Measurements from ENCODE around the gene NELL1. TPM values are rescaled to one million over a fixed set of nuclear protein-coding genes. Genes with fewer than 3 reads are reported as not detected.

The NELL1 gene
- total and polyA plus RNA-seq, 4 donors: 0.05 to 0.31 (median 0.12) TPM; not detected in 1

DNA sequence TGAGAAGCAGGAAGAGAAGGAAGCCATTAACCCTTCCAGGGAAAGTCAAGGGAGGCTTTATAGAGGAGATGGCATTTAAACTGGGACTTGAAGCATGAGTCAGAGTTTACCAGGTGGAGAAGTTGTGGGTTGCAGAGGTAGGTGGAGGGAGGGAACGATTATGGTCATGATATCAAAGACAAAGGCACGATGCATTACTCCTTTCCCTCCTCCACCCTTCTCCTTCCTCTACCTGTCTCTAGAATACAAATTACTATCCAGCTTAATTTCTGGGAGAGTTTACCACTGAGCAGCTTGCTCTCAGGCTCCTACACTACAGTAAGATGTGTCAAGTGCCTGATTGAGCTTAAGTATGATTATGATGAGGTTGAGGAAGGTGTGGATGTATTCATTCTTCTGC lies 151.7 kb downstream of the NELL1 start:
- WGBS, 2 donors: 80 to 84% methylated on average over 2 of the region's 2 CpGs
- ATAC-seq (ENCODE audit: insufficient read depth, low FRiP score) (no peak), DNase-seq (no peak)
- no peak overlapping the region for H3K27ac ChIP-seq (ENCODE audit: low read depth in 1 of 2, low read length in 1 of 2)
- no peak overlapping the region for H3K9ac ChIP-seq (ENCODE audit: insufficient read depth in 1 of 2, low read length in 2 of 2)
- H3K27me3 ChIP-seq (ENCODE audit: control insufficient read depth in 3 of 3, insufficient read depth in 3 of 3, low read length in 2 of 3): no peaks in the 10 kb centered on the region
- no peaks in the 10 kb centered on the region for H3K4me1 ChIP-seq (ENCODE audit: control insufficient read depth in 5 of 5, insufficient read depth in 5 of 5, low read length in 5 of 5)
- TF ChIP-seq, protein P1, sequence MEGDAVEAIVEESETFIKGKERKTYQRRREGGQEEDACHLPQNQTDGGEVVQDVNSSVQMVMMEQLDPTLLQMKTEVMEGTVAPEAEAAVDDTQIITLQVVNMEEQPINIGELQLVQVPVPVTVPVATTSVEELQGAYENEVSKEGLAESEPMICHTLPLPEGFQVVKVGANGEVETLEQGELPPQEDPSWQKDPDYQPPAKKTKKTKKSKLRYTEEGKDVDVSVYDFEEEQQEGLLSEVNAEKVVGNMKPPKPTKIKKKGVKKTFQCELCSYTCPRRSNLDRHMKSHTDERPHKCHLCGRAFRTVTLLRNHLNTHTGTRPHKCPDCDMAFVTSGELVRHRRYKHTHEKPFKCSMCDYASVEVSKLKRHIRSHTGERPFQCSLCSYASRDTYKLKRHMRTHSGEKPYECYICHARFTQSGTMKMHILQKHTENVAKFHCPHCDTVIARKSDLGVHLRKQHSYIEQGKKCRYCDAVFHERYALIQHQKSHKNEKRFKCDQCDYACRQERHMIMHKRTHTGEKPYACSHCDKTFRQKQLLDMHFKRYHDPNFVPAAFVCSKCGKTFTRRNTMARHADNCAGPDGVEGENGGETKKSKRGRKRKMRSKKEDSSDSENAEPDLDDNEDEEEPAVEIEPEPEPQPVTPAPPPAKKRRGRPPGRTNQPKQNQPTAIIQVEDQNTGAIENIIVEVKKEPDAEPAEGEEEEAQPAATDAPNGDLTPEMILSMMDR (IDR thresholded peaks at IDR 0.05; ENCODE audit: control extremely low read depth, extremely low read depth): no peak
- H3K4me3 ChIP-seq: no peak overlapping the region
- no peaks in the 10 kb centered on the region for H3K36me3 ChIP-seq (ENCODE audit: control insufficient read depth in 4 of 4, insufficient read depth in 4 of 4, low read length in 4 of 4)
- peaks cover 0 to 2% (median 0%) of the 10 kb centered on the region in 4 donors for H3K9me3 ChIP-seq (ENCODE audit: control insufficient read depth in 4 of 4, insufficient read depth in 3 of 4, low read length in 3 of 4)

DNA sequence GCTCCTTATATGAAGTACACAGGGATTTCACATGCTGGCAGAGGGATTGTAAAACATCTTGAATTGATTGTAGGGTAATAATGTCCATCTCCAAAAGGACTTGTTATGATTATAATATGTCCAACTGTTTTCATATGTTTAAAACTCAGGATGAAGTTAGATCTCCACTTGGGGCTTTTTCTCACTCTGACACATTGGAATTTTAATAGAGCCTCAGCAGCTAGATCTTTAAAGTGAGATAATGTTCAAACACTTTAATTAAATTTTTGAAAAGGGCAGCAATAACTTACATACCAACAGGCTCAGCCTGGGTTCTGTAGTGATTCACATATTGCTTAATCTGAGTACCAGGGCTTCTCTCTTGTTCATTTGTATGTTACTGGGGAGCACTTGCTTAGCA lies 152.1 kb downstream of the NELL1 start:
- ATAC-seq (ENCODE audit: insufficient read depth, low FRiP score): no peak
- no peaks in the 10 kb centered on the region for H3K4me1 ChIP-seq (ENCODE audit: control insufficient read depth in 5 of 5, insufficient read depth in 5 of 5, low read length in 5 of 5)

DNA sequence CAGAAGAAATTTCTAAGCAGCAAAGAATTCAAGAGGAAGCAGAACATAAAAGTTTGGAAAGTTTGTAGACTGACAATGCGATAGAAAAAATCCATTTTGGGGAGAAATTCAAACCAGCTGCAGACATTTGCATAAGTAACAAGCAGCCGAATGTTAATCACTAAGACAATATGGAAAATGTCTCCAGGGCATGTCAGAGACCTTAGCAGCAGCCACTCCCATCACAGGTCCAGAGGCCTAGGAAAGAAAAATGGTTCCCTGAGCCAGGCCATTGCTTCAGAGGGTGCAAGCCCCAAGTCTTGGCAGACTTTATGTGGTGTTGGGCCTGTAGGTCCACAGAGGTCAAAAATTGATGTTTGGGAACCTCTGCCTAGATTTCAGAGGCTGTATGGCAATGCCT lies 155.4 kb downstream of the NELL1 start:
- H3K4me3 ChIP-seq: no peak overlapping the region
- no peak for DNase-seq
- ATAC-seq (ENCODE audit: insufficient read depth, low FRiP score): no peak
- WGBS, 2 donors: 43 to 78% methylated on average over 2 of the region's 2 CpGs
- no peaks in the 10 kb centered on the region for H3K36me3 ChIP-seq (ENCODE audit: control insufficient read depth in 4 of 4, insufficient read depth in 4 of 4, low read length in 4 of 4)
- H3K27ac ChIP-seq (ENCODE audit: low read depth in 1 of 2, low read length in 1 of 2): no peak overlapping the region
- no peaks in the 10 kb centered on the region for H3K4me1 ChIP-seq (ENCODE audit: control insufficient read depth in 5 of 5, insufficient read depth in 5 of 5, low read length in 5 of 5)
- H3K27me3 ChIP-seq (ENCODE audit: control insufficient read depth in 3 of 3, insufficient read depth in 3 of 3, low read length in 2 of 3): no peaks in the 10 kb centered on the region
- H3K9ac ChIP-seq (ENCODE audit: insufficient read depth in 1 of 2, low read length in 2 of 2): no peak overlapping the region
- TF ChIP-seq, protein P1 (IDR thresholded peaks at IDR 0.05; ENCODE audit: control extremely low read depth, extremely low read depth): no peak
- peaks cover 0 to 2% (median 0%) of the 10 kb centered on the region in 4 donors for H3K9me3 ChIP-seq (ENCODE audit: control insufficient read depth in 4 of 4, insufficient read depth in 3 of 4, low read length in 3 of 4)

More for the DNA sequence above, 152.1 kb downstream of the NELL1 start:
- Histone ChIP-seq H3K27ac (ENCODE audit: low read depth in 1 of 2, low read length in 1 of 2) (no peak overlapping the region), H3K36me3 (ENCODE audit: control insufficient read depth in 4 of 4, insufficient read depth in 4 of 4, low read length in 4 of 4) (no peaks in the 10 kb centered on the region), H3K27me3 (ENCODE audit: control insufficient read depth in 3 of 3, insufficient read depth in 3 of 3, low read length in 2 of 3) (no peaks in the 10 kb centered on the region), H3K9ac (ENCODE audit: insufficient read depth in 1 of 2, low read length in 2 of 2) (no peak overlapping the region), H3K9me3 (ENCODE audit: control insufficient read depth in 4 of 4, insufficient read depth in 3 of 4, low read length in 3 of 4) (peaks cover 0 to 2% (median 0%) of the 10 kb centered on the region in 4 donors), H3K4me3 (no peak overlapping the region)
- TF ChIP-seq, protein P1 (IDR thresholded peaks at IDR 0.05; ENCODE audit: control extremely low read depth, extremely low read depth): no peak
- DNase-seq: no peak

DNA sequence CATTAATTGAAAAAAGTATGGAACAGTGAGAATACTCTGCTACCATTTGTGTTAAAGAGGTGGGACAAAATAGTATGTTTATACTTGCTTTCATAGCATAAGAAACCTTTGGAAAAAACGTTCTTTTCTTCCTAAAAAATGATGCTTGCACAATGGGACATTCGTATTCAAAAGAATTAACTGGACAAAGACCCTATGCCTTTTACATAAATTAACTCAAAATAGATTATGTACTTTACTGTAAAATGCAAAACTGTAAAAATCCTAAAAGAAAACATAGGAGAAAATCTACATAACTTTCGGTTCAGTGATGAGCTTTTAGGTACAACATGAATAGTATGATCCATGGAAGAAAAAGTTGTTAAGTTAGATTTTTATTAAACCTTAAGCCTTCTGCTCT lies 166.2 kb downstream of the NELL1 start:
- no peak for DNase-seq
- WGBS, 2 donors: 70 to 73% methylated on average over 3 of the region's 3 CpGs
- Histone ChIP-seq H3K27me3 (ENCODE audit: control insufficient read depth in 3 of 3, insufficient read depth in 3 of 3, low read length in 2 of 3) (no peaks in the 10 kb centered on the region), H3K27ac (ENCODE audit: low read depth in 1 of 2, low read length in 1 of 2) (no peak overlapping the region), H3K36me3 (ENCODE audit: control insufficient read depth in 4 of 4, insufficient read depth in 4 of 4, low read length in 4 of 4) (no peaks in the 10 kb centered on the region), H3K9me3 (ENCODE audit: control insufficient read depth in 4 of 4, insufficient read depth in 3 of 4, low read length in 3 of 4) (no peaks in the 10 kb centered on the region), H3K9ac (ENCODE audit: insufficient read depth in 1 of 2, low read length in 2 of 2) (no peak overlapping the region), H3K4me1 (ENCODE audit: control insufficient read depth in 5 of 5, insufficient read depth in 5 of 5, low read length in 5 of 5) (no peaks in the 10 kb centered on the region), H3K4me3 (no peak overlapping the region)
- ATAC-seq (ENCODE audit: insufficient read depth, low FRiP score): no peak
- TF ChIP-seq, protein P1 (IDR thresholded peaks at IDR 0.05; ENCODE audit: control extremely low read depth, extremely low read depth): no peak
